Panc1 (cell line): Measurements from ENCODE around the gene AHRR. TPM values are rescaled to one million over a fixed set of nuclear protein-coding genes. Genes with fewer than 3 reads are reported as not detected.

Experiments used
- ATAC-seq: fragments of 200-7000 bp; cut with Tn5 transposase; 2 replicates; pipeline ENCODE4 v1.9.1; 2020; ENCODE audit warnings: mild to moderate bottlenecking, moderate library complexity
- BruUV-seq: library from RNA; stranded (reverse); fragments of 400-500 nt; replicated peaks from 2 replicates; lab custom pipeline; 2021; lab: Mats Ljungman, UMichigan
- CTCF ChIA-PET: fragments of 300-600 bp; sonication (Branson Sonifier 250); formaldehyde crosslinking; loops from one replicate; lab custom pipeline; 2022; ENCODE audit warnings: antibody characterized with exemption; lab: Charles Lee
- POLR2A ChIA-PET: fragments of 300-600 bp; sonication (Branson Sonifier 250); formaldehyde crosslinking; loops from one replicate; lab custom pipeline; 2022; ENCODE audit warnings: antibody characterized with exemption; lab: Charles Lee
- DNase-seq: peaks from one replicate; pipeline ENCODE4 v3.0.0-alpha.2; 2010; ENCODE audit warnings: low read depth, low spot score
- H3K27ac ChIP-seq: 2 replicates; pipeline ENCODE4 v1.5.1; 2011; ENCODE audit warnings: mild to moderate bottlenecking, low read length, inconsistent platforms
- H3K27me3 ChIP-seq: fragments of 200-500 bp; sonication (Bioruptor generic); 2 replicates; pipeline ENCODE4 v1.6.0; 2014; ENCODE audit warnings: low read length, inconsistent platforms; ENCODE audit not compliant: control insufficient read depth, insufficient read depth
- H3K36me3 ChIP-seq: fragments of 200-500 bp; sonication (Bioruptor generic); 2 replicates; pipeline ENCODE4 v1.5.1; 2014; ENCODE audit warnings: inconsistent platforms, mild to moderate bottlenecking, low read length, moderate library complexity; ENCODE audit not compliant: control insufficient read depth, insufficient read depth
- H3K4me1 ChIP-seq: 2 replicates; pipeline ENCODE4 v1.5.1; 2011; ENCODE audit warnings: inconsistent platforms, mild to moderate bottlenecking, low read length, moderate library complexity; ENCODE audit not compliant: control insufficient read depth, insufficient read depth
- H3K4me3 ChIP-seq, 2 experiments: 2 replicates each; pipeline ENCODE4 v1.5.1; 2011 to 2012; ENCODE audit warnings: low read depth in 2 of 2, low read length in 2 of 2, mild to moderate bottlenecking in 2 of 2, inconsistent platforms in 1 of 2, moderate library complexity in 1 of 2
- H3K9me3 ChIP-seq: fragments of 200-500 bp; sonication (Bioruptor generic); 2 replicates; pipeline ENCODE4 v1.5.1; 2014; ENCODE audit warnings: low read depth, mild to moderate bottlenecking, inconsistent platforms, low read length, moderate library complexity; ENCODE audit not compliant: control insufficient read depth, insufficient read depth
- CTCF ChIP-seq: fragments of 450-650 bp; IDR thresholded peaks from 2 replicates; pipeline ENCODE4 v1.5.1; 2017; ENCODE audit warnings: mild to moderate bottlenecking
- POLR2AphosphoS5 ChIP-seq: IDR thresholded peaks from 2 replicates; pipeline ENCODE4 v1.6.1; 2012; ENCODE audit warnings: mild to moderate bottlenecking, low read depth, low read length, moderate library complexity
- REST ChIP-seq, 2 experiments: IDR thresholded peaks; 2 replicates each; pipeline ENCODE4 v1.6.1; 2011 to 2012; ENCODE audit warnings: low read depth in 2 of 2, control low read depth in 1 of 2, low read length in 1 of 2, mild to moderate bottlenecking in 1 of 2, moderate library complexity in 1 of 2; ENCODE audit not compliant: insufficient read depth in 1 of 2
- SIN3A ChIP-seq: IDR thresholded peaks from 2 replicates; pipeline ENCODE4 v1.6.1; 2012; ENCODE audit warnings: low read depth, mild to moderate bottlenecking, low read length, moderate library complexity, borderline replicate concordance; ENCODE audit not compliant: insufficient read depth
- TCF7L2 ChIP-seq: IDR thresholded peaks from 2 replicates; pipeline ENCODE4 v1.6.1; 2011; ENCODE audit warnings: mild to moderate bottlenecking, low read depth, low read length, inconsistent platforms
- in situ Hi-C: cut with HindIII; loops from 2 replicates; pipeline ENCODE4 v1.10.0; 2016; ENCODE audit warnings: low sequenced_read_pairs, low pct_unique_long_range_greater_than_20kb
- intact Hi-C: fragments of 100-400 bp; cut with micrococcal nuclease; formaldehyde crosslinking; loops from one replicate; pipeline ENCODE4 v1.10.0; 2022; ENCODE audit not compliant: unreplicated experiment
- total RNA-seq: library from RNA; stranded (reverse); gene quantifications from one replicate; pipeline ENCODE4 v1.2.1, GENCODE V29; 2021; ENCODE audit not compliant: unreplicated experiment

The AHRR gene
- total RNA-seq, 1 experiment from 2014 or later: 23.6 TPM

- BruUV-seq: no TSS peak
Observed at GRCh38 chr5:464446-464842, 142.9 kb downstream of the AHRR start.

GRCh38 chr5:464843-465590 lies 143.5 kb downstream of the AHRR start:
- CTCF ChIA-PET: no interaction called here
- POLR2A ChIA-PET: no interaction called here
- in situ Hi-C loops: no loop called here
- Histone ChIP-seq H3K4me1 (no peaks in the 10 kb centered on the region), H3K9me3 (no peaks in the 10 kb centered on the region), H3K27me3 (no peaks in the 10 kb centered on the region), H3K4me3 (no peak overlapping the region), H3K36me3 (peaks cover 5% of the 10 kb centered on the region), H3K27ac (no peak overlapping the region)
- intact Hi-C loops: no loop called here
- BruUV-seq: no TSS peak
- DNase-seq (no peak), ATAC-seq (peak; percentile 34; the same call in 1 of the 2 replicates)
- TF ChIP-seq SIN3A (no peak), REST (IDR thresholded peaks at IDR 0.05; ENCODE audit: insufficient read depth in 1 of 2, low read depth in 2 of 2, low read length in 1 of 2) (no peak), POLR2AphosphoS5 (no peak), TCF7L2 (no peak)

More at GRCh38 chr5:464446-464842, 142.9 kb downstream of the AHRR start:
- TF ChIP-seq CTCF (no peak), REST (IDR thresholded peaks at IDR 0.05; ENCODE audit: insufficient read depth in 1 of 2, low read depth in 2 of 2, low read length in 1 of 2) (no peak), TCF7L2 (no peak), SIN3A (no peak), POLR2AphosphoS5 (no peak)
- intact Hi-C loops (no loop called here), in situ Hi-C loops (no loop called here)
- H3K9me3 ChIP-seq: no peaks in the 10 kb centered on the region
- no peak overlapping the region for H3K27ac ChIP-seq
- H3K4me1 ChIP-seq: no peaks in the 10 kb centered on the region
- H3K4me3 ChIP-seq: no peak overlapping the region
- H3K27me3 ChIP-seq: no peaks in the 10 kb centered on the region
- ChIA-PET CTCF (no interaction called here), POLR2A (no interaction called here)
- DNase-seq (no peak), ATAC-seq (no peak)
- peaks cover 7% of the 10 kb centered on the region for H3K36me3 ChIP-seq
